Right ventricle myocardium superior (tissue), 1 donor: ENCODE measurements around the gene LRIG1. TPM values are rescaled to one million over a fixed set of nuclear protein-coding genes. Genes with fewer than 3 reads are reported as not detected.

Source experiments
- ATAC-seq: fragments of 200-7000 bp; cut with Tn5 transposase; one replicate; pipeline ENCODE4 v1.9.1; 2020; ENCODE audit warnings: mild to moderate bottlenecking; ENCODE audit not compliant: poor library complexity
- DNase-seq: peaks from one replicate; pipeline ENCODE4 v3.0.0-alpha.2; 2020
- intact Hi-C: fragments of 100-400 bp; cut with DNase I; formaldehyde crosslinking; loops from one replicate; pipeline ENCODE4 v1.11.2; 2022
- total RNA-seq: library from RNA; stranded (reverse); fragmentation: NEBNext Ultra II Directional; extraction: Animal tissue kit (Norgen Biotek cat#: 25700); gene quantifications from one replicate; pipeline ENCODE4 v1.2.1, GENCODE V29; 2021
- donor health status: DM: no; HTN: yes; CAD: no; lungs with severe emphysema.

LRIG1 gene
- total RNA-seq, 1 donor from 2014 or later = 93.9 TPM

DNA sequence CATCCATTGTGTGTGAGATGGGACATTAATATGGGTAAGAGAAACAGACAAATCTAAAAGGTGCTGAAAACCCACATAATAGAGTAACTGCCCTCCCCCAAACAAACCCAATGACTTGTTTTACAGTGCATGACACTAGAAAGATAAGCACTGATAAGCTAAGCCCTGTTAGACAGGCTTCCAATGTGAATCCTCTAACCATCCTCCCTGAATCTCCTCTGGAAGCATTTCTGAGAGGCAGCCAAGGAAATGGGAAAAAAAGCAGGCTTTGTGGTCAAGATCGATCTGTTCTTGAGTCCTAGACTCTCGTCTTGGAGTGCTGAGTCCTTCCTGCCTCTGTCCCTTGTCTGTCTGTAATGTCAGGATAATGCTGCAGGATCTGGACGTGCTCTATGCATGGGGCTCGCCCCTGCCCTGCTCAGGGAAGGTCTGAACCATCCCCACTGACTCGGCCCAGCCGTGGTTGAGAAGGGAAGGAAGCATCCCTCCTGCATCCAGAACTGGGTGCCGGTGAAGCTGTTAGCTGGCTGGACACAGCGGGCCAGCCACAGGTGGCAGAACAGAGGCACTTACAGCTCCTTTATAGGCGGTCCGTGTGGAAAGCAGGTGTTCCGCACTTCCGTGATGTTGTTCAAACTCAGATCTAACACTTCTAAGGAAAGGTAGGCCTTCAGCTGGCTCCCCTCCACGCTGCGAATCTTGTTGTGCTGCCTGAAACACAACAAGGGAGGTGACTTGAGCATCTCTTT lies 84.1 kb downstream of the LRIG1 start:
- ATAC-seq (no peak), DNase-seq (no peak)
- intact Hi-C loops = no loop called here

DNA sequence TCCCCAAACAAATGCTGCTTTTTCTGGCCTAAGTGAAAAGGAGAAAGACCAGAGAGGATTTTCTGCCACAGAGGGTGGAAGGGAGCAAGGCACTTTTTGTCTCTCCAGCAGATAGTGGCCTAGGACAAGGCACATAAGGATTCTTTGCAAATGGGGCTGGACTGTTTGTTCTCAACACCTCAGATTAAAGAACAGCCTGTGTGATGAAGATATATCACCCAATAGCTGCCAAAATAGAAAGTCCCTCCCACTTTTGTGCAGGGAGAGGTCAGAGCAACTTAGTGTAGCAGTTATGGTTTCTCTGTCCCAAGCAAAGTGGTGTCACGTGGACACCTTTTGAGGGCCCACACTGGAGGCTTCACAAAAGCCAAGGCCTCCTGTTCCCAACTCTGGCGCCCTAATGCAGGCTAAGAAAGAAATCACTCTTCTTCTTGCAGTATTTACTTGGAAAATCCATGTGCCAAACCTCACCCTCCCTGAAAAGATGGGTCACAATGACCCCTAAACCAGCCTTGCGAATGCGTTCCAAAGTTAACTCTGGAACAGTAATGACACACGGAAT lies 84.9 kb downstream of the LRIG1 start:
- ATAC-seq = peak; percentile 83
- no peak for DNase-seq
- intact Hi-C loops = no loop called here

DNA sequence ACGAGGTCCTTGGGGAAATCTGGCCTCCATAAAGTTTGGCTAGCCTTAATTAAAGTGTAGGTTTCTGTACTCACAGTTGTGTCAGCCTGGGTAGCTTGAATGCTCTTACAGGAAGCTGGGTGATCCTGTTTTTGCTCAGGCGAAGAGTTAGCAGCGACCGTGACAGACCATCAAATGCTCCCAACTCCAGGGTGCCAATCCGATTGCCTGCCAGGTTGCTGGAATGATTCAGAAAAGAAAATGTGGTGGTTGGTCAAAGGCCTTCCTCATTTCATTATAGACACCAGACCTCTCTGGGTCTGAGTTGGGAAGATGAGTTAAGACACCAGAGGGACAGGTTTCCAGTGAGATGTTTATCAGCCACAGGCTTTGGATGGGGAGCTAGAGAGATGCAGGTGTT lies 86.0 kb downstream of the LRIG1 start:
- intact Hi-C loops = no loop called here
- DNase-seq (no peak), ATAC-seq (no peak)

DNA sequence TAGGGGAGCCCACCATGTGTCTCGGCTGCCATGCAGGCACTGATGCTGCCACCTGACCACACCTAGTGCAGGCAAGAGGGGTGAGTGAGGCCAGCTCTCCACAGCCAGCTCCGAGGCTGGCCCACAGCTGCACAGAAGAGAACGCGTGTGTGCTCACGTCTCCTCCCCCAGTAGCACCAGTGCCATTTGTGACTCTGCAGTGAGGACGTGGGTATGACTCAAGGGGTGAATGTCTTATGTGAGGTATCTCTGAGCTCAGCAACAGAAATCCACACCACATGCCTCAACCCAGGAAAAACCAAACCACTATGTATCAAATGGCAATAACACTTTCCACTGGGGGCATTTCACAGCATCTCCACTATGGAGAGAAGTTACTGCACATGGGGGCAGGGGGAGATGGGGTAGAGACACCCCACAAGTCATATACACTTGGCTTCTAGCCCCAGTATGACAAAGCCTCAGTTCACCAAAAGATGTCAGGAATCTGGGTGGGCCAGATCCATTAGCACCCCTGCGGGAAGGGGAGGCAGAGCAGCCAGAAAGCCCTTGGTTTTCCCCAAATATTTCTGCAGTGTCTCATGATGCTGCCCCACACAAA lies 87.6 kb downstream of the LRIG1 start:
- DNase-seq (no peak), ATAC-seq (no peak)
- intact Hi-C loops = no loop called here

DNA sequence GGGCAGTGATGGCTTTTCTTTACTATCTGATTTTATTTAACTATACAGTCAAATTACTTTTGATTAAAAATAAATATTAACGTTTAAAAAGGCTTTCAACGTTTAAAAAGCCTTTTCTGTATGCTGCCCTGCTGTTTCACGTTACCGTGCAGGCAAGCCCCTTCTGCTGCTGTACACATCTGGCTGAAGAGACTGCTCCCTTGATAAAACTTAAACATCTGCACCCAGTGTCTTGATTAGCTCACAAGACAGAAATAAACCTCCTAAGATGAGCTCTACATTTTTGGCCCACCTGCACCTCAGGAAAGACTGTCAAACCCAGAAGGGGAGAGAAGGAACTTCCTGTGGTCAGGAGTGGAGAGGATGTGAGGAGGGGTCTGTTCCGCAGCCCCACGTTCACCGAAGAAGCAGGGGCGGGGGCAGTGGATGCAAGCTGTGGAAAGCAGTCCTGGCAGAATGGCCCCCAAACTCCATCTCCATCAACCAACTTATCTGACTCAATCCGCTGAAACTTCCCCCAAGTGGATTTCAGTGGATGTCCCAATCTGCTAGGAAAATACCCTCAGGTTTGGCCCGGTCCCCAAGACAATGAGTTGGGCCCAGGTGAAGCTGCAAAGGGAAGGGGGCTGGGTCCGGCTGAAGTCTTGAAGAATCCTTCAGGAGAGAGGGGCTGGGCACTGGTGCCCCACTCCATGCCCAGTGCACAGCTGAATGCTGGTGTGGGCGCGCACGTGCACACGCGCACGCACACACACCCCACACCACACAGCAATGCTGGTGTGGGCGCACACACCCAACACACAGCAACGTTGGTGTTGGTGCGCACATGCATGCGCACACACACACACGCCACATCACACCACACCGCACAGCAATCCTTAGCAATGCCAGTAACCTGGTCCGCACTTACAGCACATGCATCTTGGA lies 88.6 kb downstream of the LRIG1 start:
- DNase-seq (no peak), ATAC-seq (no peak)
- intact Hi-C loops = no loop called here

DNA sequence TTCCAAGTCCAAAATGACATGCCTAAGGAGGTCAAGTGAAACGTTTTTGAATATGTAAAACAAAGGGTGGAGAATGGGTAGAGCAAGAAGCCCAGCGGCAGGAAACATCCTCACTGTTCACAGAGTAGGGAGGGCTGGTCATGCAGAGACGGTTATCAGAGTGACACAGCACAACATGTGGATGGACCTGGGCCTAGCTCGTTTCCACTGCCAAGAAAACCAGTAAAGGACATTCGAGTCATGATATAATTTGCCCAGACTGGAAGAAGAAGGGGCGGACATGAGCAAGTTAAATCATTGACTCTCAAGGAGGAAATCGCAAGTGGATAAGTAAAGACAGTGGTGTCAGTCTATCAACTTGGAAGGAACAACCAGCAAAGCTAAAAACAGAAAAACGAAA lies 89.3 kb downstream of the LRIG1 start:
- ATAC-seq (peak; percentile 52), DNase-seq (no peak)
- intact Hi-C loops = no loop called here

DNA sequence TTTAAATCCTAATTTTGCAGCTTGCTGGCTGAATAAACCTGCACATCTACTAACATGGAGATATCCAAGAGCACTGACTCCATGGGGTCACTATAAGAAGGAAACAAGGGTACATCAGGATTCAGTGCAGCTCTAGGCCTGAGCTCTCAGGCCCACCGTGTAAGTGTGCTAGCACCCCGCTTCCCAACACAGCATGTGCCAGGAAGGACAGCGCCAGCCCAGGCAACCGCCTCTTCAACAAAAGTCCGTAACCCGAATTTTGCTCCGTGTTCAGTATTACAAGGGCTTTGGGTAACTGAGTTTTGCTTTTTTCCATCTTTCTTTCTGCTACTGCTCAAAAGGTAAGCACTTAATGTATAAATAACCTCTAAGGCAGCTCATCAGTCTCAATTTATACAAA lies 89.8 kb downstream of the LRIG1 start:
- no peak for DNase-seq
- ATAC-seq = no peak
- intact Hi-C loops = no loop called here

DNA sequence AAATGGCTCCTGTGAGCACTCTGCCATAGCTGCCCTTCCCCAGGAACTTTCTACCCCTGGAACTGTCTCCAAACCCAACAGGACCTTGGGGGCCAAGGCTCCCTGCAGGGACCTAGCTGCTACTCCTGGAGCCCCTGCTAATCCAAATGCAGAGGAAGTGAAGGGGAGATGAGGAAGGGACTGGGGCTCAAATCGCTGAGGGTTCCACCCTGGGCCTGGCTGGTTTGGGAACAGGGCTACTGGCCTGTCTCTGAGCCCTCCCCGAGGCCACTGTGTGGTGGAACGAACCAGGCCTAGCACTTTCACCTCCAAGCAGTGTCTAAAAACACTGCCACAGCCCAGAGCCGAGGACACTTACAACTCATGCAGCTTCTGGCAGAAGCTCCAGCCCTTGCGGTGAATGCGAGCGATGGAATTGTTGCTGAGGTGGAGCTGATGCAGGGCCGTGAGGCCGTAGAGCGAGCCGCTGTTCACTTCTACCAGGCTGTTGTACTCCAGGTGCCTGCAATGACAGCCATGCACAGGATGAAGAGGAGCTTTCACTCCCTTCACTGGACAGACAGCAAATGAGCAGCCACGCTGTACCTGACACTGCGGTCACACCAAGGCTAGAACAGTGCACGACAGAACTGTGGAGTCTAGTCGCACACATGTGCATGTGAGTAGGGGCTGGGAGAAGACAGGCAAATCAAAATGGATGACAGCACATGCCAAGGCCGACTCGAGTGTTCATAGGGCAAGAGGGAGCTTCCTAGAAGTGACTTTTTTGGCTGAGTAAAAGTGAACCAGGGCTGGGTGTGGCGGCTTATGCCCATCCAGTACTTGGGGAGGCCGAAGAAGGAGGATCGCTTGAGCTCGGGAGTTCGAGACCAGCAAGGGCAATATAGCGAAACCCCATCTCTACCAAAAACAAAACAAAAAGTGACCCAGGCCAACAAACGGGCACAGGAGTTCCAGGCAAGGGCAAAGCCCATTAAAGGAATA lies 90.8 kb downstream of the LRIG1 start:
- intact Hi-C loops = loop anchor here (5.0 kb wide), 1 partner anchor 92 kb away; the partner anchor contains the start of gene LRIG1
- ATAC-seq (no peak), DNase-seq (no peak)

DNA sequence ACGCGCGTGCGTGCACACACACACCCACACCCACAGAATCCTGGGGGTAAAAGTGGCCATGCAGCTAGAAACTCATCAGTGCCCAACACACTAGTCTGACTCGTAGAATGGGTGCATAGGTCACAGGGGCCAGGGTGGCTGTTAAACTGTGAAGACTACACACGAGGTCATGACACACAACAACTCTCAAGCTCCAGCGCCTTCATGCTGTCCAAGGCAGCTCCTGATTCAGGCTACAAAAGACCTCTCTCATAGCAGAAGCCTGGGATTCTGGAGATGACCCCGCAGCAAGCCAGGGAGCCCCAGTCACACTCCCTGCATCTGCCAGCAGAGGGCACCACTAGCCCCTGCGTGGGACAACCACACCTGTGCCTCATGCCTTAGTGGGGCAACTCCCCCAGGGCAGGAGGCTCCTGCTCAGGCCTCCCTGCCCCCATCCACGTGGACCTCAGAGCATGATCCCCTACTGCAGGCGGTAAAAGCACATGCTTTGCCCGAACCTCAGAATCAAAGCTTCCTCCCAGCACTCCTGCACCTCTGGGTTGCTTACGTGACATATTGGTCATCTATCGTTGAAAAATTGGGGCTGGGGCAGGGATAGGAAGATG lies 93.1 kb downstream of the LRIG1 start:
- DNase-seq (peak; percentile 86), ATAC-seq (peak; percentile 70)
- intact Hi-C loops = loop anchor here (5.0 kb wide), 1 partner anchor 95 kb away; the partner anchor contains the start of gene LRIG1

DNA sequence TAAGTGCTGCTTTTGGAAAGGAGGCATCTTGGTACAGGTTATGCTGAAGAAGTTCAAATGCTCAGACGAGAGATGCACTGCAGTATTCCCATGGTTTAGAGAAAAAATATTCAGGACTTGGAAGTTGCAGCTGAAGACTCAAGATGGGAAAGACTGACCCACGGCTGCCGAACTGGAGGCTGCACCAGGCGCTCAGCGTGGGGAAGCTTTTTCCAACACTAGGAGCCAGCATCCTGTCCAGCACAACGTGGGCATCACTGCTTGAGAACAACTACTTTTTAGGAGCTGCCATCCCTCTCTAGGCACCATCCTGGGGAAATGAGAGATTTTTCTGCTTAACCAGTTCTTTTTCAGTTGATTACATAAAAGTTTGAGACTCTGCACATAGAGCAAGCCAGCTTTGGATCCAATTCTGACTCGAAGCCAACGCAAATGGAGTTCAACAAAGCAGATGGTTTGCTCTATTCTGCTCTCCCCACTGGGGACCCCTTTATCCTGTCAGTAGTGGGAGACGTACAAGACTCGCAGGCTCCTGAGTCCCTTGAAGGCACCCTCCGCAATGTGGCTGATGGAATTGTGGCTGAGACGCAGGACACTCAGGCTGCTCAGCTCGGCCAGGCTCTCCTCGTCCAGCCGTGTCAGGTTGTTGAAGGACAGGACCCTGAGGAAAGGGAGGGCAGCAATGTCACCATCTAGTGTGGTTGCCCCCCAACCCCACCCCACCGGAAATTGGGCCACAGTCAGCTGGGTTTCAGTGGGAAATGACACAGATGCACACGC lies 93.8 kb downstream of the LRIG1 start:
- ATAC-seq (no peak), DNase-seq (no peak)

DNA sequence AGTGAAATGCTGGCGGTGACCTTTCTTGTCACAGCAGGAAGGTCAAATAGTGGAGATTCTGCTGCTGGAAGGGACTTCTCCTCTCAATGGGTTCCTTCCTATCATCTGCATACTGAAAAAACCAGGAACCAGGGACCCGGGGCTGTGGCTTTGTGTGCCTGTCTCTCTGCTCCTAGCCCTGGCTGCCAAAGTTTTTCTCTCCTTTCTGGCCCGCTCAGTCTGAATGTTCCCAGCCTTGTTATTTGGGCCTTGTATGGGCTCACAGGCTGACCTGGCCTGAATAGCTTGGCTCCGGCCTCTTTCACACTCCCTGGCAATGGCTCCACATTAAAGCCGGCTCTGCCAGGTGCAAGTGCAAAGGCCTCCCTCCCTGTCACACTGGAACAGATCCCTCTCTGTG lies 94.7 kb downstream of the LRIG1 start:
- peak; percentile 50 for ATAC-seq
- no peak for DNase-seq
- intact Hi-C loops = loop anchor here (5.0 kb wide), 1 partner anchor 96 kb away; the partner anchor contains the start of gene LRIG1

More for the DNA sequence above, 93.8 kb downstream of the LRIG1 start:
- intact Hi-C loops = loop anchor here (5.0 kb wide), 1 partner anchor 95 kb away; the partner anchor contains the start of gene LRIG1

DNA sequence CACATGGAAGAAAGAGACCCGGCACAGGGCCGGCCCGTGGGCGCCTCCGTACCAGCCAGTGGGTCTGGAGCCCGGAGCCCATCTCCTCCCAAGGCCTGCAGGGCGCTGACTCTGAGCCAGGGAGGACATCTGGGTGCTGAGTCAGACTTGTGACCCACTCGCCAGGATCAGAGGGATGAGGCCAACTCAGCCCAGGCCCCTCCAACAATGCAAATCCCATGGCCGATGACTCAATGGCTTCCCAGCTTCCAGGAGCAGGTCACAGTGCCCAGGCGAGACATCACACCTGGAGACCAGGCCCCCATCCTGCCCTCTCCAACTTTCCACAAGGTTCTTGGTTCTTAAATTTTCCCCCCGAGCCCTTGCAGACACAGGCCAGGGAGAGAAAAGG lies 95.1 kb downstream of the LRIG1 start:
- intact Hi-C loops = loop anchor here (5.0 kb wide), 1 partner anchor 97 kb away; the partner anchor contains the start of gene LRIG1
- no peak for DNase-seq

DNA sequence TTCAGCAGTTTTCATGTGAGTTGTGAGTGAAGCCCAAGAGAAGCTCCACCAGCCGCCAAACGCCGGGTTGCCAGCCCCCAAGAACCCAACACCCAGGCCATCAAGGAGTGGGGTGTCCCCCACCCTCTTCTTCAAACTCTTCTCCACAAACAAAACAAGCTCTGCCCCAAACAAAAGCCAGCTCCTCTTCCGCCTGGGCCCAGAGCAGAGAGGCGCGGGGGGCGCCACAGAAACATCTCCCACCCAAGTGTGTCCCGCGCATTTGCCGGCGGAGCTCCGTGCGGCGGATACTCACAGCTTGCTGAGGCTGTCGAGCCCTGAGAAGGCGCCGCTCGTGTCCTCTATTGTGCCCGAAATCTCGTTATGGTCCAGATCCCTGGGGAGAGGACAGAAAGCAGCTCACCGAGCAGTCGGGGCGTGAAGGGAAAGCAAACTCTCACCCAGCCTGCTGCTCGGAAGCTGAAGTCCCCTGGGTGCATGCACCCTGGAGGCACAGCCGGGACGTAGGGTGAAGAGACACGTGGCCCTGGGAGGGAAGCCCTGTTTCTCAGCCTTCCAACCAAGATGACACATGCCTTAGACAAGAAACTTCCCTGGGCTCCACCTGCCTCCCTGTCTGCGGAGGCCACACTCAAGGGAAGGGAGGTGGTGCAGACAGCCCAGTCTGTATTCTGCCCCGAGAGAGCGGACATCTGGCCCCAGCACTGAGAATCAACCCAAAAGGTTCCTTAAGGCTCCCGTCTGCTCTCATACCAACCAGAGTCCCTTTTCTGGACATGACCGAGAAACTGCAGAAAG lies 95.7 kb downstream of the LRIG1 start:
- ATAC-seq = no peak
- DNase-seq = no peak
- intact Hi-C loops = loop anchor here (5.0 kb wide), 2 partner anchors 97 to 412 kb away; partner anchors contain the start of gene LRIG1

More for the DNA sequence above, 95.1 kb downstream of the LRIG1 start:
- ATAC-seq = no peak

DNA sequence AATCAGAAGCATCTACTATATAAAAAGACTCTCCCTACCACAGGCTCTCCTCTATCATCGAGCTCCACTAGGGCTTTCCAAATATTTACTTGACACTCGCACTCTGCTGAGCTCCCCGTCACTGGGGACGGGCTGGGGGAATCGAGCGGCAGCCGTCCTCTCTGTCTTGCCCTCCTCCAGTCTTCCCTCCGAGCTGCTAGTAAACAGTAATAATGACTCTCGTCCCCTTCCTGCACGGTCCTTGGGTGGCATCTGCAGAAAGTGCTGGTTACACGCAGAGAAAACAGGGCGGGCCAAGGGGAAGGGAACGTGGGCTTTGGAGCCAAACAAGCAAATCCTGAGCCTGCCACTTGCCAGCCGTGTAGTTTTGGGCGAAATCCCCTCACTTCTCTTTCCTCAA lies 96.6 kb downstream of the LRIG1 start:
- ATAC-seq = no peak
- no peak for DNase-seq
- intact Hi-C loops = loop anchor here (5.0 kb wide), 1 partner anchor 413 kb away; no protein-coding TSS in a partner anchor

DNA sequence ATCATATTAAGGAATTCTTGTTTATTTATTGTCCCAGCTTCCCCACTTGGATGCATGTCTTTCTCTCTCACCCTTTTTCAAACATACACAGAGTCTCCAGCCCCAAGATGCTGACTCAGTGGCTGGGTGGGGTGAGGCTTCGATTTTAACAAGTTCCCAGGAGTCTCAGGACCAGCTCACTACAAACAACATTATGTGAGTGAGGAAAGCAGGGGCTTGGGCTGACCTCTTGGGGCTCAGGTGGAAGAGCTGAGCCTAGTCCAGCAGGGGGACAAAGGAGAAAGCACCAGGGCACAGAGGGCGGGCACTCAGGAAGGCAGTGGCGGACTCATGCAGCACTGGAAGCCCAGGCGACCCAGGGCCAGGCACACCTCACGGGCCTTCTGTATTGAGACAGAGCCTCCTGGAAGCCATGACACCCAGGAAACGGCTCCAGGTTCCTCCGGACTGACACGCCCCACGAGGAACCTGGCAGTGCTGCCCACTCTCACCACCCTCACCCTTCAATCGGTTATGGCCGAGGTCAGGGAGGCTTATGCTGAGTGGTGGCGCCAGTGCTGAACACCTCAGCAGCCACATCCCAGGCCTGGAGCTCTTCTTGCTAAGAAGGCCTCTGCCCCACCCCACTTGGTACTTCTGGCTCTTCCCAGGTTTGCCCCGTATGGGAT lies 97.4 kb downstream of the LRIG1 start:
- DNase-seq (no peak), ATAC-seq (no peak)
- intact Hi-C loops = loop anchor here (5.0 kb wide), 1 partner anchor 414 kb away; no protein-coding TSS in a partner anchor
